NCI-H2081 treated with DMSO at 0.1 percent for 48 hours (cell line): ENCODE measurements around the gene GGACT.
"Not testable (repeated sequence)": the region's sequence is repeated elsewhere in the genome, so short reads cannot be mapped to it uniquely, and the experiment has no call there.

ENCODE experiments used
- DNase-seq: peaks from one replicate; lab custom pipeline; 2025; lab: John Stamatoyannopoulos, UW

GGACT gene

DNA sequence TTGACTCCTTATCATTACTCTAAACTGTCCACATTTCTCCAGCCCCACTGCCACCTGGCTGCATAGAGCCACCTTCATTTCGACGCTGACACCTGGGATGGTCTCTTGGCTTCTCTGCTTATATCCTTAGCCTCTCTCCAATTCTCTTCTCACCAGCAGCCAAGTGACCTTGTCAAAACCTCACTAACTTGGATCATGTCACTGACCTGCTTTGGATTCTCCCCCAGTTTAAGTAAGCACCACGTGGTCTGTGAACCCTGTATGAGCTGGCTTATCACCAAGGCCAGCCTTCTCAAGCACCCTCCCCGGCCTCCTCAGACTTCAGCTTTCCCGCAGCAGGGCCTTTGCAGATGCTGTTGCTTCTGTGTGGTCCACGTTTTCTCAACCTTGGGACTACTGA is 12.3 kb upstream of the GGACT start:
- DNase-seq: no peak

DNA sequence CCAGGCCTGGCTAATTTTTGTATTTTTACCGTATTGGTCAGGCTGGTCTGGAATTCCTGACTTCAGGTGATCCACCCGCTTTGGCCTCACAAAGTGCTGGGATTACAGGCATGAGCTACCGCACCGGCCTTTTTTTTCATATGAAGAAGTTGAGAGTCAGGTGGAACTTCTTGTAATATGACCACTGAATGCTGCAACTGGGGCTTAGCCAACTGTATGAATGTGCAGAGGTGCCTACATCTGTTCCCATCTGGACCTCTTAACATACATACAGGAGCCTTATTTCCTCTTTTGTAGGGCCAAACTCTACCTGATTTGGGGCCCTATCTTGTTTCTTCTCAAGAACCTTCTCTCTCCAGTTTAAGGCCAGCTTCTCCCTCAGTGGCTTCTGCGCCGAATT is 11.9 kb upstream of the GGACT start:
- DNase-seq: no peak

DNA sequence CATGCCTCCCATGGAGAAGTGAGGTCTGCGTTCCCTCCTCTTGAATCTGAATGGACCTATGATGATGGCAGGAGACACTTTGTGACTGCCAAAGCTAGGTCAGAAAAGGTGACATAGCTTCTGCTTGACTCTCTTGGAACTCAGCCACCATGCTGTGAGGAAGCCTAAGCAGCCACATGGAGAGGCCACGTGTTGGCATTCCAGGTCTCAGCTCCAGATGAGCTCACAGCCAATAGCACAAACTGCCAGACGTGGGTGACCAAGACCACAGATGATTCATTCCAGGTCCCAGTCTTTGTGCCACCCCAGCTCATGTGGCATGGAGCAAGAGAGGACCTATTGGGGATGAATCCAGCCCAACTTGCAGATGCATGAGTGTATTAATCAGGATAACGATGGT is 8.7 kb upstream of the GGACT start:
- DNase-seq: no peak

GRCh38 chr13:100596516-100596915 is 7.9 kb upstream of the GGACT start:
- DNase-seq: no peak

GRCh38 chr13:100594731-100595130 is 6.1 kb upstream of the GGACT start:
- DNase-seq: no peak

GRCh38 chr13:100594255-100594654 is 5.7 kb upstream of the GGACT start:
- DNase-seq: no peak

GRCh38 chr13:100589178-100589725 is 663 bp upstream of the GGACT start:
- no peak for DNase-seq

DNA sequence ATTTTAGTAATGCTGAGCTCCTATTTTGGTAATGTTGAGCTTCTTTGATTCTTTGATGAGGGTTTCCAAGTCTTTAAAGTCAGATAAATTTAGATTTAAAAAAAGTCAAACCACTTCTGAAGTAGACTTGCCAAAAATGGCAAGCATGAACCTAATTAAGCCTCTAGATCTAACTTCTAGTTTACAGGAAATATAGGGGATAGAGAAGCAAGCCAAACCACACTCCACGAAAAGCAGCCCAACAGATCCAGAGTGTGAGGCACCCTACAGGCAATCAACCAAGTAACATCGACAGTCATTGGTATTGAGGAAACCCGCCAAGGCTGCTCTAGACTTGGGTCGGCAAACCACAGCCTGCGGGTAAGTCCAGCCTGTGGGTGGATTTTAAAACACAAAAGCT is 3.7 kb downstream of the GGACT start:
- DNase-seq: no peak

DNA sequence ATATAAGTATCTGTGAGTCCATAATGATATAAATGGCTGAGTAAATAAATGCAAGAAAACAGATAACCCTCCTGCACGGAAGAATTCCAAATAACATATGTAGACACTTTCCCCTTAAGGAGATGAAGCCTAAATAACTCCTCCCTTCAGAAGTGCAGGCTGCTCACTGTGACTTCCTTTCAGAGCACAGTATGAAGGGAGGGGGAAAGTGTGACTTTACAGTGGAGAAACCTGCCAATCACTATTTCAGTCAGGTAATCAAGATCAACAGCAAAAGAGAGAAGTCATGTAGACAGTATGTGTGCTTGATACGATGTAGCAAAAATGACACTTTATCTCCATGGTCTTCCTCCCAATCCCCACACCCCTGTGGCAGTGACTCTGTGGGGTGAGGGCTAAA is 7.1 kb downstream of the GGACT start:
- no peak for DNase-seq

DNA sequence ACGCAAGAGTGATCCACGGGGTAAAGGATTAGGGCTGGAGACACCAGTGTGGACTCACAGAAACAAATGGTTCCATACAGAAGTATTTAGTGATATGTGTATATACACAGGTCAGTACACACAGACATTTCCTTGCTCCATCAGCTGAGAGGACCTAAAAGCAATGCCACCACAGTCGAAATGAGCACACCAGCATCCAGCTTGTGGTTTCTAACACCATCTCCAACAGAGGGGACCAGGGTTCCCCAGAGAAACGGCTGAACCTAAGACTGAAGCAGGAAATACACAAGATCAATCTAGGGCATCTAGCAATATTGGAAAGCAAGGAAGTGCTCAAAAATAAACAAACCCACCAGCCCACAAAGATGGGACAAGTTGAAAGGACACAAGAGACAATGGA is 7.6 kb downstream of the GGACT start:
- no peak for DNase-seq

DNA sequence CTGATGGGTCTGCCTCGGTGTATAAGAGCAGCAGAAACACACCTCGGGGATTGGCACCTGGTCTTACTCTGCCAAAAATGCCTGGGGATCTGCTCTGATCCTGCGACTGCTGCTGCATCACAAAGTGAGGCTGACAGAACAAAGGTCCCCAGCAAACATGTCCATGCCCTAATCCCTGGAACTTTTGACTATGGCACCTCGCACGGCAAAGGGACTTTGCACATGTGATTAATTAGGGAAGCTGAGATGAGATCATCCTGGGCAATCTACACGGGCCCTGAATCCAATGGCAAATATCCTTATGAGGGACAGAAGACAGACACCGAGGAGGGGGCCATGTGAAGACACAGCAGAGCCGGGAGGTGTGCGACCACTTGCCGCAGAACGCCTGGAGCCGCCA is 8.5 kb downstream of the GGACT start:
- DNase-seq: no peak

DNA sequence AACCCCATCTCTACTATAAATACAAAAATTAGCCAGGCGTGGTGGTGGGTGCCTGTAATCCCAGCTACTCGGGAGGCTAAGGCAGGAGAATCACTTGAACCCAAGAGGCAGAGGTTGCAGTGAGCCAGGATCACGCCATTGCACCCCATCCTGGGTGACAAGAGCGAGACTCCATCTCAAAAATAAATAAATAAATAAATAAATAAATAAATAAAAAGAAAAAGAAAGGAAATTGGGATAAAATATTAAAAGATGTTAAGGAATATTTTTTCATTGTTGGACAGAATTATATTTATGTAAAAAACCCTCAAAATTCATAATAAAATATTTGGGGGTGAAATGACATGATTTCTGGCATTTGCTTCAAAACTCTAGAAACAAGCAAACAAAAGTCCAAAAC is 11.3 kb downstream of the GGACT start:
- not testable (repeated sequence) for DNase-seq

- DNase-seq: peak; percentile 24
Measured at GRCh38 chr13:100573121-100573520, 15.5 kb downstream of the GGACT start.

GRCh38 chr13:100566543-100566942 is 22.0 kb downstream of the GGACT start:
- DNase-seq: no peak

DNA sequence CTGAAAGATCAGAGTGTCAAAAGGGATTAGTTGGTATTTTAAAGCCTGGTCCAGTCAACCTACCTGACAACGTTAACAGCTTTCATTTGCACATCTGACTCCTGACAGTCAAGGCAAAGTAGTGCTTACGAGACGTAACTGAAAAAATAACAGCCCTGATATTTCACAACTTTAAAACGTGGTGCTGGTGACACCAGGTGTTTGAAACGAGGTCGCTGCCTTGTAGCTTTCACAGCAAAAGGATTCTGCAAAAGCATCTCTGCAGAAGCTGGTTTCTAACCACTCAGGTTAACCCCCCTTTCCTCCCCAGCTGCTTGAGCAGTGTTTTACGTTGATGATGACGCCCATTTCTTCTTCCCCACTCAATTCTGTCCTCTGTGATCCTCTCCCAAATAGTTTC is 23.3 kb downstream of the GGACT start:
- DNase-seq: no peak

- DNase-seq: no peak
Measured at GRCh38 chr13:100564444-100565223, 24.0 kb downstream of the GGACT start.

DNA sequence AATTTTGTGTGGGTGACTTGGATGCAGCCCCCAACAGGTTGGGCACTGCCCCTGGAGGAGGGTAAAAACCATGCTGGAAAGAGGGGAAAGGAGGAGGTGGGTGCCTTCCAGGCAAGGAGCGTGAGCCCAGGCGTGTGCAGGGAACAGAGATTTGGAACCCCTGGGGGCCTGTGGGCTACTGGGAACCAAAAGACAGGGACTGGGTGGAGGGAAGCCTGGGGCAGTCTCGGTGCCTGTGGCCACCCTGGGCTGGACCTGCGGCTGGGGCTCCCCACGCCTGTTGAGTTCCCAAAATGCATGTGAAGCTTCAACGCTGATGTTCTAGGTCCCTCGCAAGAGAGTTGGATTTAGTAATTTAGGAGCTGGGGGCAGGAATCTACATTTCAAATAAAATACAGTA is 24.8 kb downstream of the GGACT start:
- no peak for DNase-seq

DNA sequence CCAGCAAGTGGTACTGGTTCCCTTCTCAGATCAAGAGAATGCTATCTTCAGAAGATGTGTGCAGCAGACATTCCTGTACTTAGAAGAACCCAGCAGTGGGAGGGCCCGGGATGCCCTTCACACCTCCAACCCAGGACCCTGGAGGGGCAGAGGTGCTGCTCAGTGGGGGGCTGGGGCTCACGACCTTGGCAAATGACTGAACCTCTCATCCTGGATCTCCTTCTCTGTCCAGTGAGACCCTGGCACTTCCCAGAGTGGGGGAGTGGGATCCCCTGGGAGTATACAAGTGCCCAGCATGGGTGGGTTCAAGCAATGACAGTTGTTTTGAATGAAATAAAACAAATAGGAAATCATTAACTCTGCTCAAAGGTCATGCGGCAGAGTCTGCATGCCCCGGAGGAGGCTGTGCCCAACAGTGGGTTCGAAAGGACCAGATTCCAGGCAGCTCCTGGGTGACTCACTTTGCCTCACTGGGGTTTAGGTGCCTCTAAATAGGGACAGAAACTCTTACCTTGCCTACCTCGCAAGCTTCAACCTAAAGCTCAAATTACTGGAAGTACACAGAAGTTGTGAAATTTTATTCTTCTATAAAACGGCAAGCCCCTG is 26.9 kb downstream of the GGACT start:
- no peak for DNase-seq

DNA sequence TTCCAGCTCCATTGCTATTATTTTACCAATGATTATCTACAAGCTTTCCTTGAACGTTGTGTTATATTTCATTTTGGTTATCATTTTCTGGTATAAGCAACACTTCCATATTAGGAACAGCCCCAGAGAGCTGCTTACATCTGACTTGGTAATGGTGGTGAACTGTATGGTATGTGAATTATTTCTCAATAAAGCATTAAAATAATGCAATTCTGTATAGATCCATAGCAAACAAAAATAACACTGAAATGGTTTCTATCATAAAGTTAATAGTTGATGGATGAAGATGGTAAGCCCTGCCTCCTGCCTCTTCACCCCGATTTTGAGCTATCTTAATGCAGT is 27.5 kb downstream of the GGACT start:
- no peak for DNase-seq

DNA sequence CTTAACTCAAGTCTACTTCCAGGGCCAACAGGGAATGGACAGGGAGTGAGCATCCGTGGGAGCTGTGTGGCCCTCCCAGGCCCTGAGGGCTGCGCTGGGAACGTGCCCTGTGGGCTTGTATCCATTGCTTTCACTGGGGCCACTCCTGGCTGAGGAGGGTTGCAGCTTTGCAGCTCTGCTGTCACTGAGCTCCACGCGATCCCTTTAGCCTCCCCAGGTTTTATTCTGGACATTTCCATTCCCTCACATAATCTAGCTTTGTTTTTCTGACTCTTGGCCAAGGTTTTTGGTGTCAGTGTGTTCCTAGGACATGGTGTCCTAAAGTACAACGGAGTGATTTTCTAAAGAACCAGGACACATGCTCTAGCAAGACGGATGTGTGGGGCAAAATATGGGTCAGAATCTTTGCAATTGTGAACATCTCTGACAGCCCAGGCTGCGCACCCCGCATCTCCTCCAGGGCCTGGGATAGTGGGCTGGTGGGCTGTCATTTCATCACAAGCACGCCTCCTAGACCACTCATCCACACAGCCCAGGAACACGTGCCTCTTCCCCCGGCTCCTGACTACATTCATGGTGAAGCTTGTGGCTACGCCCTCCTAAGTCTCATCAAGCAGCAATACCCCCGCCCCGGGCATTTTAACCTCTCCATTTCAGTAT is 28.0 kb downstream of the GGACT start:
- no peak for DNase-seq

- no peak for DNase-seq
Measured at GRCh38 chr13:100559886-100560285, 28.7 kb downstream of the GGACT start.

GRCh38 chr13:100552755-100553154 is 35.8 kb downstream of the GGACT start:
- no peak for DNase-seq

DNA sequence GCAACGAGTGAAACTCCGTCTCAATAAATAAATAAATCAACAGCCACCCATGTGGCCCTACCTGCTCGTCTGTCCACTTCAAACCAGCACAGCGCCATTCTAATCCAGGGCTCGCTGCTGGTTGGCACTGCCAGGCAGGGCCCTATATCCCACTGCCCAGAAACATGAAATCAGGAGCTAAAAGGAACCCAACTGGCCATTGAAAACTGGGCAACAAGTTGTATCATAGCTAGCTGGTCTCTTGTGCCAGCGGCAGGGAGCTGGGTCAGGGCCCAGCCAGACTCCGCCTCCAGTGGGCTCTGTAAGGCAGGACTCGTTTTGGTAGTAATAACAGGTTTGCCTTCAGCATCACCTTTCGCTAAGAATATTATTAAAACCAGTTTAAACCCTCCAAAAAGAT is 39.3 kb downstream of the GGACT start:
- no peak for DNase-seq
